ENCODE results near the gene ZNF827. TPM values are rescaled to one million over a fixed set of nuclear protein-coding genes. Genes with fewer than 3 reads are reported as not detected.

Gene ZNF827
- total RNA-seq, 1 experiment from 2014 or later, result 9.2 TPM

- no peak for DNase-seq (ENCODE audit: low read depth in 1 of 2, low spot score in 2 of 2)
- no peaks in the 10 kb centered on the region for H3K27me3 ChIP-seq (replicated peaks)
- peaks cover 27% of the 10 kb centered on the region for H3K36me3 ChIP-seq
- no peaks in the 10 kb centered on the region for H3K4me1 ChIP-seq (replicated peaks)
- no peak overlapping the region for H3K4me3 ChIP-seq
- no peak overlapping the region for H3K27ac ChIP-seq
- H3K9me3 ChIP-seq (replicated peaks), result no peaks in the 10 kb centered on the region
Observed at GRCh38 chr4:145895056-145895455, 43.6 kb downstream of the ZNF827 start.

- no peaks in the 10 kb centered on the region for H3K9me3 ChIP-seq (replicated peaks)
- no peaks in the 10 kb centered on the region for H3K27me3 ChIP-seq (replicated peaks)
- peaks cover 34% of the 10 kb centered on the region for H3K36me3 ChIP-seq
- no peak overlapping the region for H3K27ac ChIP-seq
- H3K4me3 ChIP-seq, result no peak overlapping the region
- peaks cover 9% of the 10 kb centered on the region for H3K4me1 ChIP-seq (replicated peaks)
- DNase-seq (ENCODE audit: low read depth in 1 of 2, low spot score in 2 of 2), result no peak
Observed at GRCh38 chr4:145891958-145892357, 46.7 kb downstream of the ZNF827 start.

GRCh38 chr4:145890689-145891088, 47.9 kb downstream of the ZNF827 start:
- no peaks in the 10 kb centered on the region for H3K27me3 ChIP-seq (replicated peaks)
- H3K27ac ChIP-seq, result no peak overlapping the region
- peaks cover 10% of the 10 kb centered on the region for H3K4me1 ChIP-seq (replicated peaks)
- H3K9me3 ChIP-seq (replicated peaks), result no peaks in the 10 kb centered on the region
- no peak overlapping the region for H3K4me3 ChIP-seq
- DNase-seq (ENCODE audit: low read depth in 1 of 2, low spot score in 2 of 2), result no peak
- H3K36me3 ChIP-seq, result peaks cover 33% of the 10 kb centered on the region

GRCh38 chr4:145888393-145888792, 50.2 kb downstream of the ZNF827 start:
- H3K27ac ChIP-seq, result no peak overlapping the region
- H3K36me3 ChIP-seq, result peaks cover 54% of the 10 kb centered on the region
- no peaks in the 10 kb centered on the region for H3K27me3 ChIP-seq (replicated peaks)
- no peaks in the 10 kb centered on the region for H3K9me3 ChIP-seq (replicated peaks)
- H3K4me3 ChIP-seq, result no peak overlapping the region
- peaks cover 10% of the 10 kb centered on the region for H3K4me1 ChIP-seq (replicated peaks)
- no peak for DNase-seq (ENCODE audit: low read depth in 1 of 2, low spot score in 2 of 2)

- DNase-seq (ENCODE audit: low read depth in 1 of 2, low spot score in 2 of 2), result peak in 1 of 2 experiments; percentile 28
- H3K36me3 ChIP-seq, result peaks cover 63% of the 10 kb centered on the region
- no peaks in the 10 kb centered on the region for H3K9me3 ChIP-seq (replicated peaks)
- no peaks in the 10 kb centered on the region for H3K27me3 ChIP-seq (replicated peaks)
- H3K4me1 ChIP-seq (replicated peaks), result peaks cover 10% of the 10 kb centered on the region
- no peak overlapping the region for H3K27ac ChIP-seq
- no peak overlapping the region for H3K4me3 ChIP-seq
Observed at GRCh38 chr4:145887241-145887991, 51.2 kb downstream of the ZNF827 start.

- Histone ChIP-seq H3K4me3 (no peak overlapping the region), H3K36me3 (peaks cover 63% of the 10 kb centered on the region), H3K9me3 (replicated peaks) (no peaks in the 10 kb centered on the region), H3K27me3 (replicated peaks) (no peaks in the 10 kb centered on the region), H3K27ac (no peak overlapping the region), H3K4me1 (replicated peaks) (peaks cover 10% of the 10 kb centered on the region)
- no peak for DNase-seq (ENCODE audit: low read depth in 1 of 2, low spot score in 2 of 2)
Observed at GRCh38 chr4:145886871-145887240, 51.8 kb downstream of the ZNF827 start.

GRCh38 chr4:145885666-145886065, 53.0 kb downstream of the ZNF827 start:
- Histone ChIP-seq H3K27me3 (replicated peaks) (no peaks in the 10 kb centered on the region), H3K27ac (no peak overlapping the region), H3K4me1 (replicated peaks) (peaks cover 10% of the 10 kb centered on the region), H3K9me3 (replicated peaks) (no peaks in the 10 kb centered on the region), H3K36me3 (peaks cover 60% of the 10 kb centered on the region), H3K4me3 (no peak overlapping the region)
- DNase-seq (ENCODE audit: low read depth in 1 of 2, low spot score in 2 of 2), result no peak

- Histone ChIP-seq H3K4me1 (replicated peaks) (peaks cover 10% of the 10 kb centered on the region), H3K27me3 (replicated peaks) (no peaks in the 10 kb centered on the region), H3K27ac (no peak overlapping the region), H3K4me3 (no peak overlapping the region), H3K36me3 (peaks cover 63% of the 10 kb centered on the region), H3K9me3 (replicated peaks) (no peaks in the 10 kb centered on the region)
- DNase-seq (ENCODE audit: low read depth in 1 of 2, low spot score in 2 of 2), result no peak
Observed at GRCh38 chr4:145884775-145885174, 53.8 kb downstream of the ZNF827 start.

GRCh38 chr4:145883101-145883694, 55.4 kb downstream of the ZNF827 start:
- Histone ChIP-seq H3K4me1 (replicated peaks) (peaks cover 23% of the 10 kb centered on the region), H3K4me3 (no peak overlapping the region), H3K27ac (no peak overlapping the region), H3K36me3 (peaks cover 61% of the 10 kb centered on the region), H3K9me3 (replicated peaks) (no peaks in the 10 kb centered on the region), H3K27me3 (replicated peaks) (no peaks in the 10 kb centered on the region)
- DNase-seq (ENCODE audit: low read depth in 1 of 2, low spot score in 2 of 2), result no peak

- no peak overlapping the region for H3K27ac ChIP-seq
Observed at GRCh38 chr4:145882604-145883003, 56.0 kb downstream of the ZNF827 start.

GRCh38 chr4:145881989-145882388, 56.6 kb downstream of the ZNF827 start:
- H3K27me3 ChIP-seq (replicated peaks), result no peaks in the 10 kb centered on the region
- no peak overlapping the region for H3K4me3 ChIP-seq
- DNase-seq (ENCODE audit: low read depth in 1 of 2, low spot score in 2 of 2), result no peak
- H3K4me1 ChIP-seq (replicated peaks), result peaks cover 14% of the 10 kb centered on the region
- no peaks in the 10 kb centered on the region for H3K9me3 ChIP-seq (replicated peaks)
- peaks cover 64% of the 10 kb centered on the region for H3K36me3 ChIP-seq
- no peak overlapping the region for H3K27ac ChIP-seq

More at GRCh38 chr4:145882604-145883003, 56.0 kb downstream of the ZNF827 start:
- H3K27me3 ChIP-seq (replicated peaks), result no peaks in the 10 kb centered on the region
- H3K4me3 ChIP-seq, result no peak overlapping the region
- no peaks in the 10 kb centered on the region for H3K9me3 ChIP-seq (replicated peaks)
- peaks cover 62% of the 10 kb centered on the region for H3K36me3 ChIP-seq
- no peak for DNase-seq (ENCODE audit: low read depth in 1 of 2, low spot score in 2 of 2)
- peaks cover 20% of the 10 kb centered on the region for H3K4me1 ChIP-seq (replicated peaks)

- H3K9me3 ChIP-seq (replicated peaks), result no peaks in the 10 kb centered on the region
- H3K27ac ChIP-seq, result no peak overlapping the region
- H3K4me1 ChIP-seq (replicated peaks), result peaks cover 12% of the 10 kb centered on the region
- H3K36me3 ChIP-seq, result peaks cover 68% of the 10 kb centered on the region
- no peaks in the 10 kb centered on the region for H3K27me3 ChIP-seq (replicated peaks)
- DNase-seq (ENCODE audit: low read depth in 1 of 2, low spot score in 2 of 2), result no peak
- H3K4me3 ChIP-seq, result no peak overlapping the region
Observed at GRCh38 chr4:145881576-145881975, 57.0 kb downstream of the ZNF827 start.

GRCh38 chr4:145880355-145880960, 58.2 kb downstream of the ZNF827 start:
- Histone ChIP-seq H3K27me3 (replicated peaks) (no peaks in the 10 kb centered on the region), H3K27ac (no peak overlapping the region), H3K4me3 (no peak overlapping the region), H3K9me3 (replicated peaks) (no peaks in the 10 kb centered on the region), H3K36me3 (peaks cover 68% of the 10 kb centered on the region), H3K4me1 (replicated peaks) (peaks cover 12% of the 10 kb centered on the region)
- no peak for DNase-seq (ENCODE audit: low read depth in 1 of 2, low spot score in 2 of 2)

GRCh38 chr4:145879598-145879997, 59.0 kb downstream of the ZNF827 start:
- no peaks in the 10 kb centered on the region for H3K9me3 ChIP-seq (replicated peaks)
- H3K4me3 ChIP-seq, result no peak overlapping the region
- H3K27me3 ChIP-seq (replicated peaks), result no peaks in the 10 kb centered on the region
- peaks cover 61% of the 10 kb centered on the region for H3K36me3 ChIP-seq
- H3K4me1 ChIP-seq (replicated peaks), result peaks cover 12% of the 10 kb centered on the region
- DNase-seq (ENCODE audit: low read depth in 1 of 2, low spot score in 2 of 2), result no peak
- H3K27ac ChIP-seq, result no peak overlapping the region
